COLO668 (cell line): ENCODE results near the gene ABCC9.

Experiments
- DNase-seq: peaks from one replicate; lab custom pipeline; 2025; ENCODE audit not compliant: unreplicated experiment; lab: John Stamatoyannopoulos, UW

ABCC9 gene

DNA sequence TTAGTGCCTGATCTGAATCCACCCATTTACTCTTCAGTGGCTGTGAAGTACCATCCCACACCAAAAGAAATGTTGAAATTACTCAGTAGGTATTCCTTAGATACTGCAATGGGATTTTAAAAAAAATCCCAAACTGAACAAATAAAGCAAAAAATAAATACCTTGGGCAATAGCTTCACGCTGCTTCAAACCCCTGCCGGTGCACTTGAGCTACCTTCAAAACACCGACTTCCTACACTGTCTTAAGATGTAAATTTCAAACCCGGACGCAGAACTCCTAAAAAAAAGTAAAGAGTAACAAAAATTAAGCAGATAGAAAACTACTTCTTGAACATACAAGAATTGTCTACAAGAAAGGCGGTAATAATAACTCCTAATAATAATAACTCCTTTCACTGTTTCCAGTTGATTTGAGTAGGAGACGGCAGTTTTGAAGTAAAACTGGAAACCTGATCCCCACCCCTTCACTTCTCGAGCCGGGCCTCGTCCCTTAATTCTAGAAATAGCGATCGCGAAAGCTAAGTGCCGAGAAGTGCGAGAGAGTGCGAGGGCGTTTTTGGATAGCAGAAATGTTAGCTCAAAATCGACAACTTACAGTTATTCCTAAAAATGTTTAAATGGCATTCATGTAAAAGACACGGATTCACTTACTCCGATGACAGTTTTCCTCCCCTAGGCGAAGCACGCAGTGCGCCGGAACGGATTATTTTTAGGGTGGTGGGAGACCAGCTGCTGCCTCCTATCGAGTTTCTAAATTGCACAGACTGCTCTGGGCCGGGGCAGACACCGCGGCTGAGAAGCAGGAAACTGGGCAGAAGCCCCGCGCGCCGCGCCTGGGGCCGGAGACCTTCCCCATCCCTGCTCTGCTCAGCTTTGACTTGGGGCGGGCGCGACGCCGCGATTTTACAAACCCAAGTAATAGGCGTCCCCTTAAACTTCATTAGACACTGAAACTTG lies at the start of gene ABCC9:
Gene ABCC9, minus strand, starts transcription at position 878 of the 957 bp plus-strand sequence. CDS start 4,752 bp downstream, outside the sequence.
- DNase-seq = no peak

DNA sequence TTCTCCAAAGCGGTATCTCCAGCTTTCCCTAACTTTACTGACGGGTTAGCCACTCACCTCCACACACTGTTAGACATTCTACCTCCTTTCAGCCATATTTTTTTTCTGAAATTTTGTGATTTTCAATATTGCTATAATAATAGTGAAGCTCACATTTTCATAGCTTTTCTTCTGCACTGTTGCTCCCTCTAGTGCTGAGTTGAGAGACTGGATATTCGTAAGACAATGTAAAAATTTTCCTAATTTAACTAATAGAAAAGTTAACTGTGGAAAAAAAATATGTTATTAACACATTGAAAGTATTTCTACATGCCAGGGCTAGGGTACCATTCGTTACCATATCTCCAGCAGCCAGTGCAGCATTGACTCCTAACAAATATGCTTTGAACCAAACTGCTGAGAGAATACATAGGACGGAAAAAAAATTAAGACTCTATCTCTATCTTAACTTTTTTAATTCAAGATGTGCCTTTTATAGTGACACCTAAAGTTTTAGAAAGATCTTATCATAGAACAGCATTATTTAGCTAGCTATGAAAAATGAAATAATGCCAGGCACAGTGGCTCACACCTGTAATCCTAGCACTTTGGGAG lies 48.7 kb upstream of the ABCC9 start:
- no peak for DNase-seq

DNA sequence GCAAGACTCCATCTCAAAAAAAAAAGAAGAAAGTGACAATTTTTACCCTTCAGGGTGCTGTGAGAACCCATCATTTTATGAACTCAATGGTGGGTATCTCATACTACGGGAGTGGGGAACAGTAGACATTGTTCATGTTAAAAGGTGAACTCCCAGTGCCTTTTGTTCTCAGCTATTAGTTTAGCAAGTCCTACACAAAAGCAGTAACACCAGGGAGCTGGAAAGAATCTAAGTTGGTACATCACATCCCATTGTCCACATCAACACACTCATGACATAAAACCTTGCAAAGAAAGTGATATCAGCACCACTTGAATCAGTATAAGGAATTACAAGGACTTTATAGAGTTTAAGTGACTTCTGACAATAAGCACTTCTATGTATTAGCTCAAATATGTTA lies 47.4 kb upstream of the ABCC9 start:
- no peak for DNase-seq

- no peak for DNase-seq
Observed at GRCh38 chr12:21987755-21988154, 46.5 kb upstream of the ABCC9 start.

- no peak for DNase-seq
Observed at GRCh38 chr12:21985155-21985554, 43.9 kb upstream of the ABCC9 start.

DNA sequence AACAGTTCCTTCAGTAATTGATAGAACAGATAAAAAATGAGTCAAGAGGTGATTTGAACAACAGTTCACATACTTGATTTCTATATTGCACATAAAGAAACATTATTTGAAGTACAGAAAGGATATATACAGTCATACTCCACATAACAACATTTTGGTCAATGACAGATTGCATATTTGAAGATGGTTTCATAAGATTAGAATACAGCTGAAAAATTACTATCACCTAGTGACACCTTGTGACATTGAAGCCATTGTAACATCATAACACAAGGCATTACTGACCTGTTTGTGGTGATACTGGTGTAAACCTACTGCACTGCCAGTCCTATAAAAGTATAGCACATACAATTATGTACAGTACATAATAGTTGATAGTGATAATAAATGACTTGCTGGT lies 43.1 kb upstream of the ABCC9 start:
- DNase-seq = no peak

DNA sequence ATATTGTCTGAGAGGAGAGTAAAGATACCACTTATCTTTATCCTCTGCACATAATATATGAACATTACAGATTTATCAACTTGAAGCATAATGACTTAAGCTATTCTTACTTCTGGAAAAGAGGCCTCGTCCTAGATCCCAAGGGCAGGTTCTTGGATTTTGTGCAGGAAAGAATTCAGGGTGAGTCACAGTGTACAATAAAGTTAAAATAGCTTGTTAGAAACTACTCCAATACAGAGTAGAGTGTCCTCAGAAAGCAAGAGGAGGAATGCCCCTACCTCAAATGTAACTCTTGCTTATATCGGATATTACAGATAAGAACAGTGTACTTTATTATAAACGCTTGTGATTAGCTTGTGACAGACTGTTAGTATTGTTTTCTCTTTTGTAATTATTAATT lies 41.9 kb upstream of the ABCC9 start:
- DNase-seq = no peak

DNA sequence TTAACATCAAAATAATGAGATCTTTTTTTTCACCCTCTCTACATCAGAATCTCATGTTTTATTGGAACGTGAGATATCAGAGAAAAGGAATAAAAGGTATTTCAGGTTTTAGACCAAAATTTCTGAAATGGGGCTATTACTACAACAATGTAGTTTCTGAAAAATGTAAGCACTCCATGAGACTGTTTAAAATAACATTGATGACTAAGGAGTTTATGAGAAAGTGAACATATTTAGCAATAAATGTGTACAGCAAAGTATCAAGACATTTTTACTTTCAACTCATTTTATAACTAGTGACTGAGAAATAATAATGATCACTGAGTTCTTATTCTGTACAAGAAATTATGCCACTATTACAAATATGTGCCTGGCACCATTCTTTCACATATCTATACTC lies 39.3 kb upstream of the ABCC9 start:
- no peak for DNase-seq

GRCh38 chr12:21975293-21975692 lies 34.1 kb upstream of the ABCC9 start:
- no peak for DNase-seq

DNA sequence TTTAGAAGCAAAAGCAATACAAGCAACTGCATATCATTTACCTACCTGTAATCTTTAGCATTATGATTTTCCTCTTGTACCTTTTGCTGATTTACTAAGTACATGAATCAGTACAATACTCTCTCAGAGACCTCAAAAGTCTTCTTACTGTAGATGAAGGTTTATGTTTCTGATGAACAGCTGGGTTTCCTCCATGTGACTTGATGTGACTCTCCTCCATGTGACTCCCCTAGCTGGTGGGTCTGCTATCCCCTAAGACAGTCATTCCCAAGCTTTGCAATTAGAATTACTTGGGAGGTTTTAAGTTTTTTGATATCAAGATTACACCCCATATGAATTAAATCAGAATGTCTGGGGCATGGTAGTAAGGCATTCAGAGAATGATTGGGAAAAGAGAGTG lies 32.0 kb upstream of the ABCC9 start:
- no peak for DNase-seq

DNA sequence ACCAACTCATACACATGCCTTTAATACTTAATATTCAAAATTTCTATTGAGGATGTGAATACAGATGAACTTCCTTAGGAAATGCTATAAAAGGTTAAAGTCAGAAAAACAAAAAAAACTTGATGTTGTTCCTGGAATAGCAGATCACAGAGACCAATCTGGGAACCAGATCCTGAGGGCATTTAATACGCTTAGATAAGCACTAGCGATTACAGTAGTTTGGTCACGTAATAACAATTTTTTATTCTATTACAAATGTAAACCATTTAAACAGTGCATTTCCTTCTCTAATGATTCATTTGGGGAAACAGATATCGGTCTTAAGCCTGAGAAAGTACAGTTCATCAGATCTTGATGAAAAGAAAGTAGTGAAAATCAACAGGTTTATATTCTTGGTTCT lies 30.8 kb upstream of the ABCC9 start:
- DNase-seq = no peak

- no peak for DNase-seq
Observed at GRCh38 chr12:21971344-21971743, 30.1 kb upstream of the ABCC9 start.

DNA sequence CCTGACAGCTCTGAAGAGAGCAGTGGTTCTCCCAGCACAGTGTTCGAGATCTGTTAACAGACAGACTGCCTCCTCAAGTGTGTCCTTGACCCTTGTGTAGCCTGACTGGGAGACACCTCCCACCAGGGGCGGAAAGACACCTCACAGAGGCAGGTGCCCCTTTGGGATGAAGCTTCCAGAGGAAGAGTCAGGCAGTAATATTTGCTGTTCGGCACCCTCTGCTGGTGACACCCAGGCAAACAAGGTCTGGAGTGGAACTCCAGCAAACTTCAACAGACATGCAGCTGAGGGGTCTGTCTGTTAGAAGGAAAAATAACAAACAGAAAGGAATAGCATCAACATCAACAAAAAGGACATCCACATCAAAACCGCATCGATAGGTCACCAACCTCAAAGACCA lies 21.6 kb upstream of the ABCC9 start:
- DNase-seq = no peak

GRCh38 chr12:21962236-21962635 lies 21.0 kb upstream of the ABCC9 start:
- no peak for DNase-seq

DNA sequence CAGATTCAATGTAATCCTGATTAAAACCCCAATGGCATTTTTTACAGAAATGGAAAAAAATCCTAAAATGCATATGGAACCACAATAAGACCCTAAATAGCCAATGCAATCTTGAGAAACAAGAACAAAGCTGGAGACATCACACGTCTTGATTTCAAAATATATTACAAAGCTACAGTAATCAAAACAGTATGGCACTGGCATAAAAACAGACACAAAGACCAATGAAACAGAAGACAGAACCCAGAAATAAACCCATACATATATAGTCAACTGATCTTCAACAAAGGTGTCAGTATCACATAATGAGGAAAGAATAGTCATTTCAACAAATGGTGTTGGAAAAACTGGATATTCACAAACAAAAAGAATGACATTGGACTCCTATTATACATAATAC lies 9.4 kb upstream of the ABCC9 start:
- no peak for DNase-seq

GRCh38 chr12:21949036-21949435 lies 7.8 kb upstream of the ABCC9 start:
- no peak for DNase-seq

GRCh38 chr12:21946983-21947382 lies 5.8 kb upstream of the ABCC9 start:
- no peak for DNase-seq

DNA sequence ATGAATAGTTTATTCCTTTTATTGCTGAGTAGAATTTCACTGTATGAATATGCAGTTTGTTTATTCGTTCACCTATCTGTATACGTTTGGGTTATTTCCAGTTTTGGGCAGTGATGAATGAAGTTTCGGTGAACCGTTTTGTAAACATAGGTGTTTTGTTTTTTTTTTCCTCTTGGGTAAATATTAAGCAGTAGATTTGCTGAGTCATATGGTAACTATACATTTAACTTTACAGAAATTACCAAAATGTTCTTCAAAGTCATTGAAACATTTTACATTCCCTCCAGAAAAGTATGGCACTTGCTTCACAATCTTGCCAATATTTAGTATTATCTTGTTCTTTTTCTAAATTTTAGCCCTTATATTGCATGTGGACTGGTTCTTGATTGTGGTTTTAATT lies 3.8 kb upstream of the ABCC9 start:
- DNase-seq = no peak

- no peak for DNase-seq
Observed at GRCh38 chr12:21942377-21942703, 1.1 kb upstream of the ABCC9 start.

DNA sequence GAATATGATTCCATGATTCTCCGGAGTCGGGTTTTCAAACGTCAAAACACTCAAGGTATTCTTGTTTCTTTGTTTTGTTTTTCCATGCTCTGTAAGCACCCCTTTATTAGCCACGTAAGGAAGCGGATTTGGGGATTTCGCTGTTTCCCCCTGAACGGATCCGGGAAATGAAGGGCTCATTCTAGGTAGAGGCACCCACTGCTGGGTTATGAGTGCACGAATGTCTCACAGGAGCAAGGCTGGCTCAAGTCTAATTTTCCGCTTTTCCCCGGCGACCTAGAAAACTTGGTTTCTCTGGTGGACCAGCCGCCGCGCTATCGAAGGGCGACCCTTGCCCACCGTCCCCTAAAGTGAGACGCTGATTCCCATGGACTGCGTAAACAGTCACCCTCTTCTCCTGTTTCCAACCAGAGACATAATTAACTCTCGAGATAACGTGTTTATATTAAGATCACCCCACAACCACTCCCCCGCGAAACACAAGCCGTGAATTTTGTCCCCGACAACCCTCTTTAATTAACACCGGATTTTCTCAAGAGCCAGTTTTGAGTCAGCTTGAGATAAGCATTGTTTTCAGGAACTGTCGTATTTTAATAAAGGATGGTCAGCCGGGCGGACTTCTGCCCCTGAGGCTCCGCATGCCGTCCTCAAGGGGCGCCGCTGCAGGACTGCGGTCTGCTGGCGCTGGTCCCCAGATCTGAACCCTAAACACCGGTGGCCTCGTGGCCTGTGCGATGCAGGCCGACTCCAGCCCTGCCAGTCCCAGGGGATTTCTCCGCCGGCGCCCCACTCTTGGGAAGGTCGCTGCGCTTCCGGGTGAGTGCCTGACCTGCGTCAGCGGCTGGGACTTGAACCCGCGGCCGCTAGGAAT lies 515 bp upstream of the ABCC9 start:
- DNase-seq = no peak

DNA sequence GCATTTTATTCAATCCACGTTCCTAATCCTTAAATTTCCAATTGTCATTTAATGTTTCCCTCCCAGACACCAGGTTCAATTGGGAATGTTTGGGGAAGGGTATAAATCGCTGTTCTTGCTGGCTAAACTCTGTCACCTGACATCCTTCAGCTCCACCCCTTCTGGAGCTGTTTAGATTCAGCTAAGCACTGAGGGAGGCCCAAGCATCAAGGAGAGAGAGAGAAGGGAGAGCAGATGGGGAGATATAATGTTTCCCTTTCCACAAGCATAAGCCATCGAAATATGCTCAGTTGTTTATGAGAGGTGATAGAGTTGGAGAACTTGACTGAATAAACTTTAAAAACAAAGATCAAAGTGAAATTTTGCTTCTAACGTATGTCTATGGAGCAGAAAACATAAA lies 1.8 kb downstream of the ABCC9 start:
- no peak for DNase-seq

- DNase-seq = no peak
Observed at GRCh38 chr12:21938879-21939278, 2.3 kb downstream of the ABCC9 start.
